Hepatocyte (in vitro differentiated cells): ENCODE results near the gene OR52A5.

Experiments used
- CTCF ChIP-seq: fragments of 200-600 bp; sonication (generic); IDR thresholded peaks from 2 replicates; pipeline ENCODE4 v1.5.1; 2016; ENCODE audit warnings: antibody characterized with exemption, mild to moderate bottlenecking; ENCODE audit not compliant: poor library complexity
- EZH2 ChIP-seq: fragments of 200-600 bp; sonication (generic); IDR thresholded peaks from 2 replicates; pipeline ENCODE4 v1.6.1; 2016; ENCODE audit warnings: antibody characterized with exemption, mild to moderate bottlenecking, borderline replicate concordance

GRCh38 chr11:5088556-5088955, 49.6 kb downstream of the OR52A5 start:
- no peak for TF ChIP-seq CTCF
- no peak for TF ChIP-seq EZH2
